Measurements from ENCODE around the gene RPL6. TPM values are rescaled to one million over a fixed set of nuclear protein-coding genes. Genes with fewer than 3 reads are reported as not detected.

The RPL6 gene
- total RNA-seq, 1 donor from 2014 or later, result 1,084 TPM

GRCh38 chr12:112381406-112381882 is 28.0 kb downstream of the RPL6 start:
- intact Hi-C loops (cut with micrococcal nuclease), result loop anchor here (1.0 to 10.0 kb wide), 2 partner anchors 78 to 307 kb away; no protein-coding TSS in a partner anchor

GRCh38 chr12:112380663-112381405 is 28.6 kb downstream of the RPL6 start:
- intact Hi-C loops (cut with micrococcal nuclease), result loop anchor here (1.0 to 10.0 kb wide), 2 partner anchors 78 to 306 kb away; no protein-coding TSS in a partner anchor

- intact Hi-C loops (cut with micrococcal nuclease), result no loop called here
Observed at GRCh38 chr12:112375105-112375504, 34.3 kb downstream of the RPL6 start.

GRCh38 chr12:112374166-112374740 is 35.2 kb downstream of the RPL6 start:
- intact Hi-C loops (cut with micrococcal nuclease), result no loop called here

GRCh38 chr12:112370868-112371510 is 38.4 kb downstream of the RPL6 start:
- intact Hi-C loops (cut with micrococcal nuclease), result no loop called here

- intact Hi-C loops (cut with micrococcal nuclease), result no loop called here
Observed at GRCh38 chr12:112370199-112370598, 39.2 kb downstream of the RPL6 start.

GRCh38 chr12:112368856-112369255 is 40.5 kb downstream of the RPL6 start:
- intact Hi-C loops (cut with micrococcal nuclease), result no loop called here

GRCh38 chr12:112367965-112368364 is 41.4 kb downstream of the RPL6 start:
- intact Hi-C loops (cut with micrococcal nuclease), result loop anchor here (1.0 kb wide), 1 partner anchor 35 kb away; no protein-coding TSS in a partner anchor

- intact Hi-C loops (cut with micrococcal nuclease), result no loop called here
Observed at GRCh38 chr12:112362310-112362709, 47.1 kb downstream of the RPL6 start.

- intact Hi-C loops (cut with micrococcal nuclease), result no loop called here
Observed at GRCh38 chr12:112361271-112361670, 48.1 kb downstream of the RPL6 start.

GRCh38 chr12:112359290-112359689 is 50.1 kb downstream of the RPL6 start:
- intact Hi-C loops (cut with micrococcal nuclease), result no loop called here

GRCh38 chr12:112357214-112357613 is 52.2 kb downstream of the RPL6 start:
- intact Hi-C loops (cut with micrococcal nuclease), result no loop called here

Other genes with a start within 250 kb of the RPL6 start
- 50.6 and 52.8 TPM in 2 replicates for gene HECTD4, start 27.2 kb downstream of the RPL6 start, total RNA-seq
- gene PTPN11, start 9.3 kb upstream of the RPL6 start, total RNA-seq, result 105 TPM in 2 replicates